B cell (primary cell): Measurements from ENCODE around the gene DDX50. TPM values are rescaled to one million over a fixed set of nuclear protein-coding genes. Genes with fewer than 3 reads are reported as not detected.
"Not testable (repeated sequence)": the region's sequence is repeated elsewhere in the genome, so short reads cannot be mapped to it uniquely, and the experiment has no call there.

ENCODE experiments used
- ATAC-seq: fragments of 200-7000 bp; cut with Tn5 transposase; one replicate; pipeline ENCODE4 v1.10.0; 2021; ENCODE audit warnings: low read depth, mild to moderate bottlenecking, moderate number of reproducible peaks, moderate library complexity
- CTCF ChIA-PET: fragments of 350-600 bp; sonication (Branson Sonifier 250); formaldehyde crosslinking; loops from one replicate; lab custom pipeline; 2021; ENCODE audit warnings: antibody characterized with exemption, inconsistent platforms; lab: Charles Lee
- POLR2A ChIA-PET: fragments of 350-600 bp; sonication (Branson Sonifier 250); formaldehyde crosslinking; loops from one replicate; lab custom pipeline; 2021; ENCODE audit warnings: antibody characterized with exemption; lab: Charles Lee
- DNase-seq: peaks from one replicate; pipeline ENCODE4 v3.0.0; 2013
- H2AFZ ChIP-seq: 2 replicates; pipeline ENCODE4 v1.6.1; 2012; ENCODE audit warnings: mild to moderate bottlenecking, low read depth, low read length; ENCODE audit not compliant: insufficient read depth, poor library complexity, severe bottlenecking
- H3K27ac ChIP-seq, 2 donors: 1 replicate in 1 of 2; 2 replicates in 1 of 2; pipeline ENCODE4 v1.5.1; 2012 to 2013; ENCODE audit warnings: low read length in 2 of 2, mild to moderate bottlenecking in 2 of 2, moderate library complexity in 1 of 2
- H3K27me3 ChIP-seq, 4 experiments: fragments of 200-600 bp in 1 of 4; sonication (generic) in 1 of 4; replicated peaks in 1 of 4; 1 replicate in 2 of 4; 2 replicates in 2 of 4; pipeline versions ENCODE4 v1.6.1 to v1.7.0; 2013 to 2016; ENCODE audit warnings: low read length in 3 of 4, mild to moderate bottlenecking in 2 of 4, mixed read lengths in 1 of 4, moderate library complexity in 1 of 4; ENCODE audit not compliant: insufficient read depth in 4 of 4, control insufficient read depth in 3 of 4; ENCODE audit errors: control extremely low read depth in 1 of 4
- H3K36me3 ChIP-seq, 2 experiments: replicated peaks in 1 of 2; 1 replicate in 1 of 2; 2 replicates in 1 of 2; pipeline versions ENCODE4 v1.6.1 to v1.7.1; 2013; ENCODE audit warnings: low read length in 1 of 2; ENCODE audit not compliant: insufficient read depth in 2 of 2, control insufficient read depth in 1 of 2; ENCODE audit errors: control extremely low read depth in 1 of 2, extremely low read depth in 1 of 2
- H3K4me1 ChIP-seq, 2 donors: fragments of 200-600 bp in 1 of 2; sonication (generic) in 1 of 2; 1 replicate in 1 of 2; 2 replicates in 1 of 2; pipeline versions ENCODE4 v1.5.1 to v1.6.1; 2013 to 2017; ENCODE audit warnings: low read length in 2 of 2; ENCODE audit not compliant: control insufficient read depth in 2 of 2, insufficient read depth in 2 of 2
- H3K4me2 ChIP-seq: replicated peaks from 2 replicates; pipeline ENCODE3; 2012; ENCODE audit warnings: mild to moderate bottlenecking, low read depth, low read length; ENCODE audit not compliant: poor library complexity, severe bottlenecking
- H3K4me3 ChIP-seq, 5 experiments: fragments of 200-600 bp in 1 of 5; sonication (generic) in 1 of 5; 1 replicate in 3 of 5; 2 replicates in 2 of 5; pipeline versions ENCODE4 v1.5.1 to v1.7.0; 2011 to 2016; ENCODE audit warnings: low read length in 4 of 5, mild to moderate bottlenecking in 4 of 5, low read depth in 2 of 5, control low read depth in 1 of 5, moderate library complexity in 1 of 5; ENCODE audit not compliant: insufficient read depth in 1 of 5; ENCODE audit errors: control extremely low read depth in 1 of 5, extremely low read depth in 1 of 5
- H3K79me2 ChIP-seq: fragments of 200-600 bp; sonication (generic); one replicate; pipeline ENCODE4 v1.6.0; 2016; ENCODE audit warnings: low read length; ENCODE audit not compliant: control insufficient read depth, insufficient read depth
- H3K9ac ChIP-seq: fragments of 200-600 bp; sonication (generic); 2 replicates; pipeline ENCODE4 v1.6.1; 2017; ENCODE audit warnings: mild to moderate bottlenecking, low read length, moderate library complexity
- H3K9me3 ChIP-seq, 3 donors: one replicate each; pipeline versions ENCODE4 v1.6.1 to v1.7.1; 2013; ENCODE audit warnings: low read length in 2 of 3; ENCODE audit not compliant: control insufficient read depth in 2 of 3, insufficient read depth in 1 of 3; ENCODE audit errors: control extremely low read depth in 1 of 3
- H4K20me1 ChIP-seq: 2 replicates; pipeline ENCODE4 v1.6.0; 2012; ENCODE audit warnings: mild to moderate bottlenecking, low read length; ENCODE audit not compliant: insufficient read depth, control insufficient read depth, poor library complexity, severe bottlenecking
- H3K27ac Mint-ChIP-seq: one replicate; pipeline ENCODE4 v1.8.0; 2021; ENCODE audit warnings: mixed read lengths
- H3K27me3 Mint-ChIP-seq: one replicate; pipeline ENCODE4 v1.8.0; 2021; ENCODE audit warnings: mixed read lengths
- H3K4me1 Mint-ChIP-seq: one replicate; pipeline ENCODE4 v1.8.0; 2021; ENCODE audit warnings: mixed read lengths
- H3K4me3 Mint-ChIP-seq: one replicate; pipeline ENCODE4 v1.8.0; 2021; ENCODE audit warnings: mixed read lengths
- H3K9me3 Mint-ChIP-seq: one replicate; pipeline ENCODE4 v1.8.0; 2022; ENCODE audit warnings: mixed read lengths; ENCODE audit not compliant: insufficient read depth
- EZH2 ChIP-seq: IDR thresholded peaks from 2 replicates; pipeline ENCODE4 v1.6.1; 2012; ENCODE audit warnings: borderline replicate concordance, low read depth, mild to moderate bottlenecking, moderate library complexity, low read length; ENCODE audit not compliant: insufficient read depth, poor library complexity, severe bottlenecking
- WGBS: methylation state at CpG from one replicate; pipeline ENCODE4 v1.1.5; 2013; ENCODE audit warnings: missing lambda C conversion rate; ENCODE audit not compliant: insufficient coverage; 5-methylcytosine and 5-hydroxymethylcytosine counted together
- intact Hi-C: fragments of 100-400 bp; cut with micrococcal nuclease; formaldehyde crosslinking; loops from one replicate; pipeline ENCODE4 v1.10.0; 2022
- polyA plus RNA-seq: library from polyadenylated mRNA; depleted of rRNA; stranded (reverse); fragments of >200 nt; gene quantifications from 2 replicates; pipeline ENCODE4 v1.2.3, GENCODE V29; 2012
- total RNA-seq, 2 donors: library from RNA; stranded (reverse); fragments of 120-200 nt in 1 of 2; gene quantifications; 1 replicate in 1 of 2; 2 replicates in 1 of 2; pipeline versions ENCODE4 v1.2.3 to v1.2.4, GENCODE V29; 2013 to 2022
- TF ChIP-seq, protein P1 (sequence below): fragments of 200-600 bp; IDR thresholded peaks from one replicate; pipeline ENCODE4 v1.8.0; 2022; ENCODE audit warnings: antibody characterized with exemption, mild to moderate bottlenecking

DDX50 gene
- total and polyA plus RNA-seq, 2 donors (not counting 1 experiment from before 2014, with no cell fraction given): 15.6 to 39.3 TPM

DNA sequence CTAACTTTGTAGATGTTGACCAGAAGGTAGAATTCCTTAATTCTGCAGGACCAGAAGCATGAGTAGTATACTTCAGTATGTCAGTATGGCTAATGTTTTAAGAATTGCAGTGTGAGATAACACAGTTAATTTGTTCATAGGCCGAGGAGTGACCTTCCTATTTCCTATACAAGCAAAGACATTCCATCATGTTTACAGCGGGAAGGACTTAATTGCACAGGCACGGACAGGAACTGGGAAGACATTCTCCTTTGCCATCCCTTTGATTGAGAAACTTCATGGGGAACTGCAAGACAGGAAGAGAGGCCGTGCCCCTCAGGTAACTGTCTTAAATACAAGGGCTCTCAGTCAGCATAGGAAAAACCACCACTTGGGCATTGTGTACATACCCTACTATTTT is 62.0 kb downstream of the DDX50 start:
- H3K9ac ChIP-seq: no peak overlapping the region
- peaks cover 81% of the 10 kb centered on the region for H3K79me2 ChIP-seq
- CTCF ChIA-PET: interaction anchor here (0.6 kb wide), 1 partner anchor 631 kb away, joined by 3 read pairs; the partner anchor contains the start of gene PBLD
- H3K27ac ChIP-seq: no peak overlapping the region
- WGBS: 100% methylated on average over 1 of the region's 4 CpGs
- Mint-ChIP-seq H3K27me3 (no peaks in the 10 kb centered on the region), H3K9me3 (no peaks in the 10 kb centered on the region), H3K27ac (no peak overlapping the region), H3K4me3 (no peak overlapping the region), H3K4me1 (peaks cover 23% of the 10 kb centered on the region)
- H3K4me2 ChIP-seq: no peak overlapping the region
- POLR2A ChIA-PET: no interaction called here
- TF ChIP-seq, protein P1, sequence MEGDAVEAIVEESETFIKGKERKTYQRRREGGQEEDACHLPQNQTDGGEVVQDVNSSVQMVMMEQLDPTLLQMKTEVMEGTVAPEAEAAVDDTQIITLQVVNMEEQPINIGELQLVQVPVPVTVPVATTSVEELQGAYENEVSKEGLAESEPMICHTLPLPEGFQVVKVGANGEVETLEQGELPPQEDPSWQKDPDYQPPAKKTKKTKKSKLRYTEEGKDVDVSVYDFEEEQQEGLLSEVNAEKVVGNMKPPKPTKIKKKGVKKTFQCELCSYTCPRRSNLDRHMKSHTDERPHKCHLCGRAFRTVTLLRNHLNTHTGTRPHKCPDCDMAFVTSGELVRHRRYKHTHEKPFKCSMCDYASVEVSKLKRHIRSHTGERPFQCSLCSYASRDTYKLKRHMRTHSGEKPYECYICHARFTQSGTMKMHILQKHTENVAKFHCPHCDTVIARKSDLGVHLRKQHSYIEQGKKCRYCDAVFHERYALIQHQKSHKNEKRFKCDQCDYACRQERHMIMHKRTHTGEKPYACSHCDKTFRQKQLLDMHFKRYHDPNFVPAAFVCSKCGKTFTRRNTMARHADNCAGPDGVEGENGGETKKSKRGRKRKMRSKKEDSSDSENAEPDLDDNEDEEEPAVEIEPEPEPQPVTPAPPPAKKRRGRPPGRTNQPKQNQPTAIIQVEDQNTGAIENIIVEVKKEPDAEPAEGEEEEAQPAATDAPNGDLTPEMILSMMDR: no peak
- no peak for TF ChIP-seq EZH2
- DNase-seq (no peak), ATAC-seq (no peak)
- peaks cover 12 to 78% of the 10 kb centered on the region in 2 experiments for H3K36me3 ChIP-seq
- H3K4me3 ChIP-seq: no peak overlapping the region
- no peaks in the 10 kb centered on the region for H3K27me3 ChIP-seq
- H3K4me1 ChIP-seq: peaks cover 0 to 6% of the 10 kb centered on the region in 2 donors
- no peak overlapping the region for H2AFZ ChIP-seq
- intact Hi-C loops: no loop called here
- H4K20me1 ChIP-seq: peaks cover 46% of the 10 kb centered on the region
- no peaks in the 10 kb centered on the region for H3K9me3 ChIP-seq

DNA sequence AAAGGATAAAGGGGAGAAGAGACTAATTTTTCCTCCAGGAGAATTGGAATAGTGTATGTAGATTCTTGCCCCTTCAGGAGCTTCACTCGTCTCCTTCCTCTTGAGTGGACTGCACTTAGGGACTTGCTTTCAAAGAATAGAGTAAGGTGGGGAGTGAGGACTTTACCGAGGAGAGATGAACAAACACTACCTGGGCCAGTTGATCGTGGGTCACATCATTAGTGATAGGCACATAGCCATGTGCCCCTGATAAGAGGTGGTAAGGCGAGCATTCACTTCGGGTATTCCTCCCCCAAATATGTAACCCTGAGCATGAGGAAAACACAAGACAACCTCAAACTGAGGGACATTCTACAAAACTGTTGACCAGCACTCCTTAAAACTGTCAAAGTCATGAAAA is 72.9 kb downstream of the DDX50 start:
- Histone ChIP-seq H3K4me1 (no peaks in the 10 kb centered on the region), H3K9me3 (no peaks in the 10 kb centered on the region), H4K20me1 (peaks cover 11% of the 10 kb centered on the region), H3K27me3 (no peaks in the 10 kb centered on the region), H3K4me3 (no peak overlapping the region), H3K27ac (no peak overlapping the region), H3K36me3 (peaks cover 19 to 90% of the 10 kb centered on the region in 2 experiments), H3K4me2 (no peak overlapping the region), H3K9ac (no peak overlapping the region), H3K79me2 (peaks cover 8% of the 10 kb centered on the region), H2AFZ (no peak overlapping the region)
- no peak for DNase-seq
- intact Hi-C loops: no loop called here
- TF ChIP-seq, protein P1: no peak
- no peak for TF ChIP-seq EZH2
- ATAC-seq: no peak
- Mint-ChIP-seq H3K27me3 (no peaks in the 10 kb centered on the region), H3K4me1 (no peaks in the 10 kb centered on the region), H3K27ac (no peak overlapping the region), H3K9me3 (no peaks in the 10 kb centered on the region), H3K4me3 (no peak overlapping the region)
- 94% methylated on average over 3 of the region's 5 CpGs for WGBS
- ChIA-PET CTCF (no interaction called here), POLR2A (no interaction called here)

DNA sequence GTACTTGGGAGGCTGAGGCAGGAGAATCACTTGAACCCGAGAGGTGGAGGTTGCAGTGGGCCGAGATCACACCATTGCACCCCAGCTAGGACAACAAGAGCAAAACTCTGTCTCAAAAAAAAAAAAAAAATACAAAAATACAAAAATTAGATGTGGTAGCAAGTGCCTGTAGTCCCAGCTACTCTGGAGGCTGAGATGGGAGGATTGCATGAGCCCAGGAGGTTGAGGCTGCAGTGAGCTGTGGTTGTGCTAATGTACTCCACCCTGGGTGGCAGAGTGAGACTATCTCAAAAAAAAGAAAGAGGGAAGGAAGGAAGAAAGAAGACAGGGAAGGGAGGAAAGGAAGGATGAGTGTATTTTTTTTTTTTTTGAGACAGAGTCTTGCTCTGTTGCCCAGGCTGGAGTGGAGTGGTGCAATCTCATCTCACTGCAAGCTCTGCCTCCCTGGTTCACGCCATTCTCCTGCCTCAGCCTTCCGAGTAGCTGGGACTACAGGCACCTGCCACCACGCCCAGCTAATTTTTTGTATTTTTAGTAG is 74.9 kb downstream of the DDX50 start:
- H3K9ac ChIP-seq, CTCF ChIA-PET, intact Hi-C loops, ATAC-seq, H3K27me3 Mint-ChIP-seq, H3K4me2 ChIP-seq, DNase-seq, H3K27me3 ChIP-seq, H3K9me3 ChIP-seq, H3K79me2 ChIP-seq, H3K4me1 ChIP-seq, POLR2A ChIA-PET, H3K4me3 Mint-ChIP-seq, H2AFZ ChIP-seq, H3K27ac ChIP-seq, H3K4me3 ChIP-seq, H3K4me1 Mint-ChIP-seq, H3K27ac Mint-ChIP-seq, H3K9me3 Mint-ChIP-seq: not testable (repeated sequence)
- WGBS: no CpG with 5 or more reads among the region's 5 CpGs
- Histone ChIP-seq H4K20me1 (peaks cover 11% of the 10 kb centered on the region), H3K36me3 (peaks cover 15 to 89% of the 10 kb centered on the region in 2 experiments)
